Endodermal cell (in vitro differentiated cells): ENCODE measurements around the gene WDR5B. TPM values are rescaled to one million over a fixed set of nuclear protein-coding genes. Genes with fewer than 3 reads are reported as not detected.
"Not testable (repeated sequence)": the region's sequence is repeated elsewhere in the genome, so short reads cannot be mapped to it uniquely, and the experiment has no call there.

Experiments used
- DNase-seq: peaks from one replicate; pipeline ENCODE4 v3.0.0-alpha.2; 2017
- H3K27ac ChIP-seq: 2 replicates; pipeline ENCODE4 v1.5.1; 2013; ENCODE audit warnings: mild to moderate bottlenecking, low read depth, low read length, moderate library complexity
- H3K27me3 ChIP-seq: 2 replicates; pipeline ENCODE4 v1.6.1; 2013; ENCODE audit warnings: mild to moderate bottlenecking, low read length, moderate library complexity; ENCODE audit not compliant: insufficient read depth, control insufficient read depth, poor library complexity, severe bottlenecking
- H3K36me3 ChIP-seq: 2 replicates; pipeline ENCODE4 v1.7.0; 2013; ENCODE audit warnings: mild to moderate bottlenecking, low read length, moderate library complexity; ENCODE audit not compliant: control insufficient read depth, insufficient read depth
- H3K4me1 ChIP-seq: one replicate; pipeline ENCODE4 v1.7.0; 2013; ENCODE audit warnings: low read length; ENCODE audit not compliant: control insufficient read depth, insufficient read depth
- H3K4me3 ChIP-seq: 2 replicates; pipeline ENCODE4 v1.5.1; 2013; ENCODE audit warnings: mild to moderate bottlenecking, low read length, moderate library complexity
- H3K9ac ChIP-seq: 2 replicates; pipeline ENCODE4 v1.6.1; 2013; ENCODE audit warnings: mild to moderate bottlenecking, low read length, moderate library complexity; ENCODE audit not compliant: poor library complexity, severe bottlenecking; ENCODE audit errors: extremely low read depth
- H3K9me3 ChIP-seq: 2 replicates; pipeline ENCODE4 v1.6.1; 2013; ENCODE audit warnings: mild to moderate bottlenecking, low read length, moderate library complexity; ENCODE audit not compliant: control insufficient read depth
- H3K27ac Mint-ChIP-seq: 2 replicates; pipeline ENCODE4 v1.8.0; 2020; ENCODE audit warnings: mixed read lengths
- H3K27me3 Mint-ChIP-seq: 2 replicates; pipeline ENCODE4 v1.8.0; 2021; ENCODE audit warnings: mild to moderate bottlenecking, mixed read lengths; ENCODE audit not compliant: insufficient read depth
- H3K36me3 Mint-ChIP-seq: 2 replicates; pipeline ENCODE4 v1.8.0; 2020; ENCODE audit warnings: low read depth, mixed read lengths
- H3K4me1 Mint-ChIP-seq: 2 replicates; pipeline ENCODE4 v1.8.0; 2020; ENCODE audit warnings: mixed read lengths
- H3K4me3 Mint-ChIP-seq: 2 replicates; pipeline ENCODE4 v1.8.0; 2020; ENCODE audit warnings: mild to moderate bottlenecking, moderate library complexity, mixed read lengths
- H3K9me3 Mint-ChIP-seq: 2 replicates; pipeline ENCODE4 v1.8.0; 2020; ENCODE audit warnings: mild to moderate bottlenecking, mixed read lengths
- CTCF ChIP-seq: fragments of 200-600 bp; sonication (generic); conservative IDR thresholded peaks from 2 replicates; pipeline ENCODE4 v1.5.0; 2021; ENCODE audit warnings: antibody characterized with exemption, mild to moderate bottlenecking
- WGBS, 2 experiments: methylation state at CpG; one replicate each; pipeline versions ENCODE4 v1.1.5 to v1.1.7; 2013; ENCODE audit warnings: missing lambda C conversion rate in 2 of 2, mixed read lengths in 1 of 2; ENCODE audit not compliant: insufficient coverage in 1 of 2, insufficient read length in 1 of 2; 5-methylcytosine and 5-hydroxymethylcytosine counted together
- total RNA-seq, 2 donors: library from RNA; stranded (reverse); fragmentation: NEBNext Ultra II Directional in 1 of 2; extraction: Animal tissue kit (Norgen Biotek cat#: 25700) in 1 of 2; gene quantifications; 2 replicates in 1 of 2; 3 replicates in 1 of 2; pipeline ENCODE4 v1.2.1, GENCODE V29; 2021

WDR5B gene
- total RNA-seq, 2 donors from 2014 or later: 4.2 to 4.9 TPM

DNA sequence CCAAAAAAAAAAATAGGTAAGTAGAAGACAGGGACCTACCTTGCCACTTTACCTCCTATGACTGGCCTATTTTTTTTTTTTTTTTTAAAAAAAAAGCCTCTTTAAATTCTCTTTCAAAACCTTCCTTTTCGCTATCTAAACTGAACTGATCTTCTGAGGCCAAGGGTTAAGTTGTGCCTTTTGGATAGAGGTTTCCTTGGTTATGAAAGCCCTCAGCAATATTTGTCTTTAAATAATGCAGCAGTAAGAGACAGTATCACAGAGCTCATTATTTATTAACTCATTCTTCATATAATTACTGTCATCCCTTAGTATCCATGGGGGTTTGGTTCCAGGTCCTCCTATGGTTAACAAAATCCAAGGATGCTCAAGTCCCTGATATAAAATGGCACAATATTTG is 41.8 kb downstream of the WDR5B start:
- H3K27ac Mint-ChIP-seq: no peak overlapping the region
- TF ChIP-seq CTCF: no peak
- Histone ChIP-seq H3K27me3 (no peaks in the 10 kb centered on the region), H3K9me3 (no peaks in the 10 kb centered on the region), H3K9ac (no peak overlapping the region), H3K4me3 (no peak overlapping the region), H3K4me1 (no peaks in the 10 kb centered on the region), H3K36me3 (peaks cover 32% of the 10 kb centered on the region), H3K27ac (no peak overlapping the region)
- DNase-seq: no peak
- H3K27me3 Mint-ChIP-seq: no peaks in the 10 kb centered on the region
- H3K9me3 Mint-ChIP-seq: no peaks in the 10 kb centered on the region
- peaks cover 5% of the 10 kb centered on the region for H3K4me1 Mint-ChIP-seq
- 83% methylated on average over 1 of the region's 1 CpG; no CpG with 5 or more reads in 1 of the 2 experiments for WGBS, 2 experiments
- no peak overlapping the region for H3K4me3 Mint-ChIP-seq
- H3K36me3 Mint-ChIP-seq: peaks cover 16% of the 10 kb centered on the region

DNA sequence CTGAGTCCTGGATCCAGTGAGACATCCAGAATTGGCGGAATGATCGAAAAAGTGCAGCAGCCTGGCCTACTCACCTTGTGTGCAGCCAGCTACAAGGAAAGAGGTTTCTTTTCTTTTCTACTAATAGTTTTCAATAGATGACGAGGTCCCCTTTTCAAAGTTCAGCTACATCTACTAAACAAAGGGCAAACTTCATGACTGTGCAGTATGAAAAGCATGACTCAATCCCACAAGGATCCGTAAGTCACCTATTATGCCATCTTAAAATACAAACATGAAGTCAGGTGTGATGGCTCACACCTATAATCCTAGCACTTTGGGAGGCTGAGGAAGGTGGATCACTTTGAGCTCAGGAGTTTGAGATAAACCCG is 49.5 kb downstream of the WDR5B start:
- Histone ChIP-seq H3K4me1 (peaks cover 5% of the 10 kb centered on the region), H3K27ac (no peak overlapping the region), H3K9ac (no peak overlapping the region), H3K27me3 (no peaks in the 10 kb centered on the region), H3K4me3 (no peak overlapping the region), H3K36me3 (peaks cover 65% of the 10 kb centered on the region), H3K9me3 (no peaks in the 10 kb centered on the region)
- DNase-seq: no peak
- H3K27ac Mint-ChIP-seq: no peak overlapping the region
- 94 to 98% methylated on average over 4 to 5 of the region's 5 CpGs for WGBS, 2 experiments
- no peak for TF ChIP-seq CTCF
- H3K27me3 Mint-ChIP-seq: no peaks in the 10 kb centered on the region
- no peak overlapping the region for H3K4me3 Mint-ChIP-seq
- H3K36me3 Mint-ChIP-seq: peaks cover 46% of the 10 kb centered on the region
- H3K4me1 Mint-ChIP-seq: peaks cover 41% of the 10 kb centered on the region
- no peaks in the 10 kb centered on the region for H3K9me3 Mint-ChIP-seq

- Mint-ChIP-seq H3K4me1 (peaks cover 37% of the 10 kb centered on the region), H3K36me3 (peaks cover 49% of the 10 kb centered on the region), H3K27ac (peak overlapping the region; percentile 65)
- not testable (repeated sequence) for H3K4me3 ChIP-seq, H3K4me3 Mint-ChIP-seq, H3K9ac ChIP-seq, H3K27me3 Mint-ChIP-seq, H3K27ac ChIP-seq, H3K27me3 ChIP-seq, DNase-seq, H3K9me3 Mint-ChIP-seq, H3K4me1 ChIP-seq, H3K9me3 ChIP-seq
- peaks cover 59% of the 10 kb centered on the region for H3K36me3 ChIP-seq
- 93 to 94% methylated on average over 5 to 8 of the region's 10 CpGs for WGBS, 2 experiments
These were observed 50.1 kb downstream of the WDR5B start for GRCh38 chr3:122365582-122366378.
